HG03045 (cell line): ENCODE results near the gene KRT17.
"Not testable (repeated sequence)": the region's sequence is repeated elsewhere in the genome, so short reads cannot be mapped to it uniquely, and the experiment has no call there.

Experiments used
- ATAC-seq: cut with Tn5 transposase; IDR thresholded peaks from one replicate; pipeline ENCODE4 v1.9.1; 2021; ENCODE audit warnings: mild to moderate bottlenecking, moderate library complexity; ENCODE audit not compliant: unreplicated experiment

The KRT17 gene

DNA sequence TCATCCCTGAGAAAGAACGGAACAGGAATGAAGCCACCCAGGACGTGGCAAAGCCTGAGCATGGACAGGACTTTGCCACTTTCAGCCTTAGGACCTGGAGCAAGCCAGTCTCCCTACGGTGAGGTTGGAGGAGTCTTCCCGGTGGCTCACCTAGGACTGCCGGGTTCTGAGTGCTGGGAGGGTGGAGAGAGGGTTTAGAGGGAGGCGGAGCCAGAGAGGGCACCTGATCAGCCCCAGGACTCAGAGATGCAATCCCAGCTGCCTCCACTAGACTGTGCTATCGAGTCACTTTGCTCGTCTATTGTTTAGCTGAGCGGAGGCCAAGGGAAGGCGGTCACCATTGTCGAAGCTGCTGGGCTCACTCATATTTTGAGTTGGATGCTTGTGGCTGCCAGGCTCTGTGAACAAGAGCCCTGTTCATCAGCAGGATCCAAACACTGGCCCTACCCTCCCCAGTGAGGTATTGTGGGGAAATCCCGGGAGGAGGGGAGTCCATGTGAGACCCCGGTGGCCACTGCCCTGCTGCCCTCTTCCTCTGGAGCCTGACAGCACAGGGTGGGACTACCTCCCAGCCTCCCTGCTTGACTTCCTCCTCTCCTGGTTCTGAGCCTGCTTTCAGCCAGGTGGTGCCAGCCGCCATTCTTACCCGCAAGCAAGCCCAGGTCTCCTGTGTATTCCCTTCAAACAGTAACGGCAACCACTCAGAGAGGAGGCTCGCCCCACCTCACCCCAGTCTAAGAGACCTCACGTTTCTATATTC lies 44.7 kb downstream of the KRT17 start:
- no peak for ATAC-seq

DNA sequence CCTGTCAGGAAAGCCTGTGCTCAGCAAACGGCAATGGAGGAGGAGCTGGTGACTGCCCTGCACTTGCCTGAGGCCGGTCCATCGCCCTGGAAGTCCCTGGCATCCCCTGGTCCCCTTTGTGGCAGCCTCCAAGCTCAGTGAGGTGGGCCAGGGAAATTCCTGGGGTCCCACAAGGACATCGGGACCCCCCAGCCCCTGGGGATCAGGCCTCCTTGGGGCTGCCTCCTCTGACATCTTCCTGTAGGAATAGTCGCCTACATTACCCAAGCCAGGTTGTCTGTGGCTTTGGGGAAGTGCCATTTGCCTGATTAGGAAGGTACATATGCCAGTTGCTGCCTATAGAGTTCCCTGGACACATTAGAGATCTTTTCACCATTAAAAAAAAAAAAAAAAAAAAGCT lies 45.4 kb downstream of the KRT17 start:
- no peak for ATAC-seq

DNA sequence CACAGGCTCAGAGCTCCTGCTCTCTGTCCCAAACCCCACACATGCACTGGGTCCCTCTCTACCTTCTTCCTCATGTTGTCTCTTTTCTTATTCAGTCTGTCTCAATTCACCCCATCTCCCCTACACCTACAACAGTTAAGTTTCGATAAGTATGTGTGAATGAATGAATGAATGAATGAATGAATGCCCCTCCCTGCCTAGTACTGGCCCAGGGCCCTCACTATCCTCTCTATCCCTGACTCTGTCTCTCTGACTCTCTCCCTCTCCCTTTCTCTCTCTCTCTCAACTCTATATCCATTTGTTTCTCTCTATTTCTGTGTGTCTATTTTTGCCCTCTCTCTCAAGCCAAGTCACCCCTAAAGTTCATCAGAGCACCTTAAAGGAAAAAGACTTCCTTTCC lies 45.8 kb downstream of the KRT17 start:
- ATAC-seq, result no peak

DNA sequence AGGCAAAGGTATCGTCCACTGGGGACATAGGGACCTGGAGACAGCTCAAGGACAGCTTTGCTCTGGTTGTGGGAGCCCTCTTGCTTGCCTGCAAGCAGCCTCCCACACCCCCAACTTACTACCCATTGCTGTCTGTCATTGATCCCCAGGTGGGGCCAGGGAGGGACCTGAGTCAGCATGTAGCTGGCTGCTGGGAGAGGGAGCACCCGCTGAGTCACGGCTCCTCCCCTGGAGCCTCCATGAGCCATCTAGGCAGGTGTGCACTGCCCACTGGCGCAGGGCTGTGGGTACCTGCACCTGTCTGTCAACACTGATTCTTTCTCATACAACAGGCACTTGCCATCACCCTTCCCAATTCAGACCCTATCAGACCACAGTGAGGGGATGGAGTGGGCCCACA lies 47.6 kb downstream of the KRT17 start:
- ATAC-seq, result not testable (repeated sequence)

DNA sequence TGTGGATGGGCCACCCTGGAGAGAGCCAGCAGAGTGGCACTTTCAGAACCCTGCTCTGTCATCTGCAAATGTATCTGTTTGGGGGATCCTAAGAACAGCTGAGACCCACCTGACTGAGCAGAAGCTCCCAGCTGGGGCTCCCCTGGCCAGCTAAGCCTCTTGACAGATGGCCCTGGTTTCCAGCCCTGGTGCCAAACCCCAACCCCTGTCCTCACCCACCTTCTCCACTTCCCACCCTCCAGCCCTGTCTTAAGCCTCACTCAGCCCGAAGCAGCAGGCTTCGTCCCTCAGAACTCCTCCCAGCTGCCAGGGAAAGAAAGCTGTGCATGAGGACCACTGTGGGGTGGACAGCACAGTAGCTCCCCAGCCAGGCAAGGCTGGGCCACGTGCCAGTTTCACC lies 49.0 kb downstream of the KRT17 start:
- ATAC-seq, result no peak

DNA sequence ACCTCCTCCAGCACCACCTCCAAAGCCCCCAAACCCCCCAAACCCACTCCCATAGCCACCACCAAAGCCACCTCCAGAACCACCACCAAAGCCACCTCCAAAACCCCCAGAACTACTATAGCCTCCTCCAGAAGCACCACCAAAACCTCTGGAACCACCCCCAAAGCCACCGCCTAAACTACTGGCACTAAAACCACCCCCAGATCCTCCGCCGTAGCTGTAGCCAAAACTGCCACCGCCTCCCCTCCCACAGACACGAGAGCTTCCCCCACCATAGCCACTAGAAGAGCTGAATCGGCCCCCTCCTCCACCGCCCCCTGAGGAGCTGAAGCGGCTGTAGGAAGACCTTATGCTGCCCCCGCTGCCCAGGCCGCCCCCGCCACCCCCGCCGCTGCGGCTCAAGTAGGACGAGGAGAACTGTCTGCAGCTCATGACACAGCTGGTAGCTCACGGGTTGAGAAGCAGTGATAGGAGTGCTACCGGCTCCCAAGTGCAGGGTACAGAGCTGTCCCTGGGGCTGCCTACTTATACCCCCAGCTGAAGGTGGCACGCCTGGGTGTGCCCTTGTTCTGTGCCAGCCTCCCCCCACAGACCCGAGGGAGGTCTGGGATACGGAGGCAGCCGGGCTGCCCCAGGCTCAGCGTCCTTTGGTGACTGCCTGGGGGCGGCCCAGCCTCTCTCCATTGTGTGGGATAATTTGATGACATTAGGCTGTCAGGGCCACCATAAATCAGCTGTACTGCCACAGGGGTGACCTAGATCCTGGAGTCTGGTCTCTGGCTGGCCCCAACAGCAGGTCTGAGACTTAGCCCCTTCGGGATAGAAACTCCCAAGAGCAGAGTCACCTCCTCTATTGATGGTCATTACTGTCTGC lies 52.6 kb downstream of the KRT17 start, which contains the start of gene KRT9:
Gene KRT9, minus strand, starts transcription at position 499 of the 874 bp plus-strand sequence. Its CDS starts 67 bp downstream, at position 432.
- ATAC-seq, result no peak
